WERI-Rb-1 (cell line): ENCODE results near the gene PPFIBP2.

Experiments
- DNase-seq: peaks from one replicate; pipeline ENCODE4 v3.0.0-alpha.2; 2020
- H3K27ac ChIP-seq: fragments of 250-450 bp; sonication (Bioruptor Pico); 2 replicates; pipeline ENCODE4 v1.5.1; 2020; ENCODE audit warnings: mild to moderate bottlenecking, moderate library complexity
- H3K27me3 ChIP-seq: fragments of 250-450 bp; sonication (Bioruptor Pico); 2 replicates; pipeline ENCODE4 v1.5.1; 2021; ENCODE audit warnings: mild to moderate bottlenecking, low read depth, moderate library complexity; ENCODE audit not compliant: insufficient read depth, severe bottlenecking
- H3K36me3 ChIP-seq: fragments of 250-450 bp; sonication (Bioruptor Pico); 2 replicates; pipeline ENCODE4 v1.5.1; 2020; ENCODE audit warnings: mild to moderate bottlenecking, moderate library complexity
- H3K4me3 ChIP-seq: 2 replicates; pipeline ENCODE4 v1.5.1; 2011; ENCODE audit warnings: low read depth, mild to moderate bottlenecking, control low read depth, low read length
- H3K9me3 ChIP-seq: fragments of 250-450 bp; sonication (Bioruptor Pico); 2 replicates; pipeline ENCODE4 v1.5.1; 2021; ENCODE audit warnings: mild to moderate bottlenecking, moderate library complexity; ENCODE audit not compliant: severe bottlenecking
- TF ChIP-seq, protein P1 (sequence below): IDR thresholded peaks from 2 replicates; pipeline ENCODE4 v1.5.1; 2011; ENCODE audit warnings: low read depth, mild to moderate bottlenecking, control low read depth, inconsistent platforms, low read length

The PPFIBP2 gene

GRCh38 chr11:7570241-7570640 is 56.4 kb downstream of the PPFIBP2 start:
- Histone ChIP-seq H3K27ac (no peak overlapping the region), H3K4me3 (no peak overlapping the region), H3K27me3 (no peaks in the 10 kb centered on the region), H3K36me3 (no peaks in the 10 kb centered on the region), H3K9me3 (no peaks in the 10 kb centered on the region)
- DNase-seq: no peak
- TF ChIP-seq, protein P1, sequence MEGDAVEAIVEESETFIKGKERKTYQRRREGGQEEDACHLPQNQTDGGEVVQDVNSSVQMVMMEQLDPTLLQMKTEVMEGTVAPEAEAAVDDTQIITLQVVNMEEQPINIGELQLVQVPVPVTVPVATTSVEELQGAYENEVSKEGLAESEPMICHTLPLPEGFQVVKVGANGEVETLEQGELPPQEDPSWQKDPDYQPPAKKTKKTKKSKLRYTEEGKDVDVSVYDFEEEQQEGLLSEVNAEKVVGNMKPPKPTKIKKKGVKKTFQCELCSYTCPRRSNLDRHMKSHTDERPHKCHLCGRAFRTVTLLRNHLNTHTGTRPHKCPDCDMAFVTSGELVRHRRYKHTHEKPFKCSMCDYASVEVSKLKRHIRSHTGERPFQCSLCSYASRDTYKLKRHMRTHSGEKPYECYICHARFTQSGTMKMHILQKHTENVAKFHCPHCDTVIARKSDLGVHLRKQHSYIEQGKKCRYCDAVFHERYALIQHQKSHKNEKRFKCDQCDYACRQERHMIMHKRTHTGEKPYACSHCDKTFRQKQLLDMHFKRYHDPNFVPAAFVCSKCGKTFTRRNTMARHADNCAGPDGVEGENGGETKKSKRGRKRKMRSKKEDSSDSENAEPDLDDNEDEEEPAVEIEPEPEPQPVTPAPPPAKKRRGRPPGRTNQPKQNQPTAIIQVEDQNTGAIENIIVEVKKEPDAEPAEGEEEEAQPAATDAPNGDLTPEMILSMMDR: no peak

GRCh38 chr11:7570938-7571521 is 57.2 kb downstream of the PPFIBP2 start:
- TF ChIP-seq, protein P1: no peak
- Histone ChIP-seq H3K9me3 (no peaks in the 10 kb centered on the region), H3K27ac (no peak overlapping the region), H3K36me3 (no peaks in the 10 kb centered on the region), H3K4me3 (no peak overlapping the region), H3K27me3 (no peaks in the 10 kb centered on the region)
- no peak for DNase-seq

DNA sequence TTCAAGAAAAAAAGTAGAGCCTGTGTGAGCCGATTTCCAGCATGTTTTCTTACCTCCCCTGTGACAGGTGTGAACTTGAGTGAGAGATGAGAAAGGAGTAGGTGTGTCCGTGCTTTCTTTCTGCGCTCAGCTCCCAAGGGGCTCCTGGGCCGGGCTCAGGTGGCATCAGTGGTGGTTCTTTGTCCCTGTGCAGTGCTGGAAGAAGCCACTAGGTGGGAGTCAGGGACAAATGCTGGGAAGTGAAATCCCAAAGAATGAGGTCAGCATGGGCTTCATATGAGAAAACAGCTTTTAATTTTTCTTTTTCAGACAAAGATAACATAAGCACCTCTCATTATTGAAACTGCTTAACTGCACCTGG is 57.8 kb downstream of the PPFIBP2 start:
- Histone ChIP-seq H3K9me3 (no peaks in the 10 kb centered on the region), H3K27ac (no peak overlapping the region), H3K27me3 (no peaks in the 10 kb centered on the region), H3K4me3 (no peak overlapping the region), H3K36me3 (no peaks in the 10 kb centered on the region)
- peak; percentile 78 for DNase-seq
- TF ChIP-seq, protein P1: peak; percentile 82

- Histone ChIP-seq H3K9me3 (no peaks in the 10 kb centered on the region), H3K27ac (no peak overlapping the region), H3K36me3 (no peaks in the 10 kb centered on the region), H3K4me3 (no peak overlapping the region), H3K27me3 (no peaks in the 10 kb centered on the region)
- no peak for DNase-seq
- TF ChIP-seq, protein P1: no peak
Measured at GRCh38 chr11:7572001-7572712, 58.4 kb downstream of the PPFIBP2 start.

DNA sequence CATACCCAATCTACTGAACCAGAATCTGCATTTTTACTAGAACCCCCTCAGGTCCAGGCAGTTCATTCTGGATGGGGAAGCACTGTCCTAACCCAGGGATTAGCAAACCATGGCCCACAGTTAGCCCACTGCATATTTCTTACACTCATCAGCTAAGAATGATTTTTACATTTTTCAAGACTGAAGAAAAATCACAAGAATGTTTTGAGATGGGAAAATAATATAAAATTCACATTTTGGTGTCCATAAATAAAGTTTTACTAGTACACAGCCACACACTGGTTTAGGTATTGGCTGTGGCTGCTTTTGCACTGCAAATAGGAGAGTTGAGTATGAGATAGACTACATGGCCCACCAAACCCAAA is 59.4 kb downstream of the PPFIBP2 start:
- Histone ChIP-seq H3K27me3 (no peaks in the 10 kb centered on the region), H3K36me3 (no peaks in the 10 kb centered on the region), H3K9me3 (no peaks in the 10 kb centered on the region), H3K27ac (no peak overlapping the region), H3K4me3 (no peak overlapping the region)
- TF ChIP-seq, protein P1: no peak
- DNase-seq: no peak
